Body of pancreas (tissue), 4 donors: Measurements from ENCODE around the gene HIP1.
"Not testable (repeated sequence)": the region's sequence is repeated elsewhere in the genome, so short reads cannot be mapped to it uniquely, and the experiment has no call there.

Source experiments
- CTCF ChIP-seq, 7 experiments: fragments of 450-650 bp in 4 of 7; fragments of 200-600 bp in 3 of 7; sonication (generic) in 3 of 7; IDR thresholded peaks; one replicate each; pipeline ENCODE4 v1.5.1; 2016 to 2019; ENCODE audit warnings: antibody characterized with exemption in 7 of 7
- POLR2A ChIP-seq, 3 donors: fragments of 450-650 bp; IDR thresholded peaks; one replicate each; pipeline ENCODE4 v1.6.1; 2016; ENCODE audit warnings: antibody characterized with exemption in 3 of 3, mild to moderate bottlenecking in 2 of 3

- not testable (repeated sequence) for TF ChIP-seq CTCF, POLR2A (IDR thresholded peaks at IDR 0.05)
Measured at GRCh38 chr7:75556835-75557234, 181.9 kb downstream of the HIP1 start.
